ENCODE data around the gene FEM1A. TPM values are rescaled to one million over a fixed set of nuclear protein-coding genes. Genes with fewer than 3 reads are reported as not detected.

Gene FEM1A
- total and polyA plus RNA-seq, 2 of the 13 experiments (the other 11 are each of a cell fraction or from before 2014, with no cell fraction given) = 3.2 to 10.8 TPM

DNA sequence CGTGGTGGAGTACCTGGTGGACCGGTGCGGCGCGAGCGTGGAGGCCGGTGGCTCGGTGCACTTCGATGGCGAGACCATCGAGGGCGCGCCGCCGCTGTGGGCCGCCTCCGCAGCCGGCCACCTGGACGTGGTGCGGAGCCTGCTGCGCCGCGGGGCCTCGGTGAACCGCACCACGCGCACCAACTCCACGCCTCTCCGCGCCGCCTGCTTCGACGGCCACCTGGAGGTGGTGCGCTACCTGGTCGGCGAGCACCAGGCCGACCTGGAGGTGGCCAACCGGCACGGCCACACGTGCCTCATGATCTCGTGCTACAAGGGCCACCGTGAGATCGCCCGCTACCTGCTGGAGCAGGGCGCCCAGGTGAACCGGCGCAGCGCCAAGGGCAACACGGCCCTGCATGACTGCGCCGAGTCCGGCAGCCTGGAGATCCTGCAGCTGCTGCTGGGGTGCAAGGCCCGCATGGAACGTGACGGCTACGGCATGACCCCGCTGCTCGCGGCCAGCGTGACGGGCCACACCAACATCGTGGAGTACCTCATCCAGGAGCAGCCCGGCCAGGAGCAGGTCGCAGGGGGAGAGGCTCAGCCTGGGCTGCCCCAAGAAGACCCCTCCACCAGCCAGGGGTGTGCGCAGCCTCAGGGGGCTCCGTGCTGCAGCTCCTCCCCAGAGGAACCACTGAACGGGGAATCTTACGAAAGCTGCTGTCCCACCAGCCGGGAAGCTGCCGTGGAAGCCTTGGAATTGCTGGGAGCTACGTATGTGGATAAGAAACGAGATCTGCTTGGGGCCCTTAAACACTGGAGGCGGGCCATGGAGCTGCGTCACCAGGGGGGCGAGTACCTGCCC, 708 bp downstream of the FEM1A start (continued):
- TF ChIP-seq ARID5B (CRISPR knock-in tag; IDR thresholded peaks at IDR 0.05) (0 out of 2 replicates have a peak, but pooled peaks have one; percentile 5), ARID4A (CRISPR knock-in tag; IDR thresholded peaks at IDR 0.05; ENCODE audit: borderline replicate concordance) (peak; percentile 50; the same call in 1 of the 2 replicates), ZNF724P (CRISPR knock-in tag; IDR thresholded peaks at IDR 0.05; ENCODE audit: borderline replicate concordance) (0 out of 2 replicates have a peak, but pooled peaks have one; percentile 9), PLSCR1 (CRISPR knock-in tag; IDR thresholded peaks at IDR 0.05; ENCODE audit: borderline replicate concordance) (peak; percentile 68; the same call in 1 of the 2 replicates), PHF8 (CRISPR knock-in tag; IDR thresholded peaks at IDR 0.05) (peak; percentile 63), ZNF777 (CRISPR knock-in tag; IDR thresholded peaks at IDR 0.05) (peak; percentile 78), RBFOX2 (IDR thresholded peaks at IDR 0.05; ENCODE audit: low read depth, low read length) (peak; percentile 82), ZSCAN20 (CRISPR knock-in tag; IDR thresholded peaks at IDR 0.05; ENCODE audit: borderline replicate concordance) (0 out of 2 replicates have a peak, but pooled peaks have one; percentile 47)
- TF ChIP-seq, protein P1, sequence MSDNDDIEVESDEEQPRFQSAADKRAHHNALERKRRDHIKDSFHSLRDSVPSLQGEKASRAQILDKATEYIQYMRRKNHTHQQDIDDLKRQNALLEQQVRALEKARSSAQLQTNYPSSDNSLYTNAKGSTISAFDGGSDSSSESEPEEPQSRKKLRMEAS (IDR thresholded peaks at IDR 0.05) = peak; percentile 73
- TF ChIP-seq, protein P2, sequence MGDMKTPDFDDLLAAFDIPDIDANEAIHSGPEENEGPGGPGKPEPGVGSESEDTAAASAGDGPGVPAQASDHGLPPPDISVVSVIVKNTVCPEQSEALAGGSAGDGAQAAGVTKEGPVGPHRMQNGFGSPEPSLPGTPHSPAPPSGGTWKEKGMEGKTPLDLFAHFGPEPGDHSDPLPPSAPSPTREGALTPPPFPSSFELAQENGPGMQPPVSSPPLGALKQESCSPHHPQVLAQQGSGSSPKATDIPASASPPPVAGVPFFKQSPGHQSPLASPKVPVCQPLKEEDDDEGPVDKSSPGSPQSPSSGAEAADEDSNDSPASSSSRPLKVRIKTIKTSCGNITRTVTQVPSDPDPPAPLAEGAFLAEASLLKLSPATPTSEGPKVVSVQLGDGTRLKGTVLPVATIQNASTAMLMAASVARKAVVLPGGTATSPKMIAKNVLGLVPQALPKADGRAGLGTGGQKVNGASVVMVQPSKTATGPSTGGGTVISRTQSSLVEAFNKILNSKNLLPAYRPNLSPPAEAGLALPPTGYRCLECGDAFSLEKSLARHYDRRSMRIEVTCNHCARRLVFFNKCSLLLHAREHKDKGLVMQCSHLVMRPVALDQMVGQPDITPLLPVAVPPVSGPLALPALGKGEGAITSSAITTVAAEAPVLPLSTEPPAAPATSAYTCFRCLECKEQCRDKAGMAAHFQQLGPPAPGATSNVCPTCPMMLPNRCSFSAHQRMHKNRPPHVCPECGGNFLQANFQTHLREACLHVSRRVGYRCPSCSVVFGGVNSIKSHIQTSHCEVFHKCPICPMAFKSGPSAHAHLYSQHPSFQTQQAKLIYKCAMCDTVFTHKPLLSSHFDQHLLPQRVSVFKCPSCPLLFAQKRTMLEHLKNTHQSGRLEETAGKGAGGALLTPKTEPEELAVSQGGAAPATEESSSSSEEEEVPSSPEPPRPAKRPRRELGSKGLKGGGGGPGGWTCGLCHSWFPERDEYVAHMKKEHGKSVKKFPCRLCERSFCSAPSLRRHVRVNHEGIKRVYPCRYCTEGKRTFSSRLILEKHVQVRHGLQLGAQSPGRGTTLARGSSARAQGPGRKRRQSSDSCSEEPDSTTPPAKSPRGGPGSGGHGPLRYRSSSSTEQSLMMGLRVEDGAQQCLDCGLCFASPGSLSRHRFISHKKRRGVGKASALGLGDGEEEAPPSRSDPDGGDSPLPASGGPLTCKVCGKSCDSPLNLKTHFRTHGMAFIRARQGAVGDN (CRISPR knock-in tag; IDR thresholded peaks at IDR 0.05) = peak; percentile 84
